HL-60 (cell line): ENCODE measurements around the gene FOXP2.

Experiments
- DNase-seq, 2 experiments: peaks; one replicate each; pipeline ENCODE4 v3.0.0-alpha.2; 2010 to 2020; ENCODE audit warnings: low read depth in 1 of 2, low spot score in 1 of 2
- H3K27ac ChIP-seq: fragments of 250-450 bp; sonication (Bioruptor Pico); replicated peaks from 2 replicates; pipeline ENCODE4 v1.5.1; 2020; ENCODE audit warnings: mild to moderate bottlenecking, moderate library complexity
- H3K27me3 ChIP-seq: fragments of 250-450 bp; sonication (Bioruptor Pico); 2 replicates; pipeline ENCODE4 v1.5.1; 2021; ENCODE audit warnings: mild to moderate bottlenecking, moderate library complexity; ENCODE audit not compliant: insufficient read depth, poor library complexity, severe bottlenecking
- H3K4me3 ChIP-seq: replicated peaks from 2 replicates; pipeline ENCODE4 v1.5.1; 2011; ENCODE audit warnings: mild to moderate bottlenecking, control low read depth, low read length; ENCODE audit not compliant: insufficient read depth
- CTCF ChIP-seq: IDR thresholded peaks from one replicate; pipeline ENCODE4 v1.5.1; 2011; ENCODE audit warnings: low read length, control low read depth, inconsistent platforms; ENCODE audit not compliant: insufficient read depth
- GABPA ChIP-seq: IDR thresholded peaks from 2 replicates; pipeline ENCODE4 v1.6.1; 2012; ENCODE audit warnings: low read depth
- POLR2AphosphoS5 ChIP-seq: IDR thresholded peaks from 2 replicates; pipeline ENCODE4 v1.6.1; 2012; ENCODE audit warnings: low read depth
- REST ChIP-seq: IDR thresholded peaks from 2 replicates; pipeline ENCODE4 v1.6.1; 2012; ENCODE audit warnings: low read depth; ENCODE audit not compliant: insufficient replicate concordance
- SPI1 ChIP-seq: IDR thresholded peaks from 2 replicates; pipeline ENCODE4 v1.6.1; 2012; ENCODE audit warnings: low read depth, mild to moderate bottlenecking, borderline replicate concordance

Gene FOXP2

GRCh38 chr7:114644455-114644854, 229.8 kb downstream of the FOXP2 start:
- Histone ChIP-seq H3K27me3 (no peaks in the 10 kb centered on the region), H3K4me3 (no peak overlapping the region), H3K27ac (no peak overlapping the region)
- no peak for DNase-seq
- TF ChIP-seq SPI1 (no peak), REST (no peak), GABPA (no peak), POLR2AphosphoS5 (no peak), CTCF (no peak)

- Histone ChIP-seq H3K4me3 (no peak overlapping the region), H3K27ac (no peak overlapping the region), H3K27me3 (no peaks in the 10 kb centered on the region)
- DNase-seq, result no peak
- TF ChIP-seq CTCF, result no peak
- TF ChIP-seq REST, result no peak
- TF ChIP-seq POLR2AphosphoS5, result no peak
- TF ChIP-seq SPI1, result no peak
- no peak for TF ChIP-seq GABPA
Measured at GRCh38 chr7:114645451-114645850, 230.8 kb downstream of the FOXP2 start.

GRCh38 chr7:114647518-114647917, 232.9 kb downstream of the FOXP2 start:
- Histone ChIP-seq H3K4me3 (no peak overlapping the region), H3K27ac (no peak overlapping the region), H3K27me3 (no peaks in the 10 kb centered on the region)
- no peak for DNase-seq
- no peak for TF ChIP-seq GABPA
- no peak for TF ChIP-seq CTCF
- TF ChIP-seq REST, result no peak
- TF ChIP-seq SPI1, result no peak
- TF ChIP-seq POLR2AphosphoS5, result no peak
